ENCODE data around the gene TTC17. TPM values are rescaled to one million over a fixed set of nuclear protein-coding genes. Genes with fewer than 3 reads are reported as not detected.

Gene TTC17
- polyA plus RNA-seq, 3 donors = 34.7 to 82.5 (median 40.8) TPM

DNA sequence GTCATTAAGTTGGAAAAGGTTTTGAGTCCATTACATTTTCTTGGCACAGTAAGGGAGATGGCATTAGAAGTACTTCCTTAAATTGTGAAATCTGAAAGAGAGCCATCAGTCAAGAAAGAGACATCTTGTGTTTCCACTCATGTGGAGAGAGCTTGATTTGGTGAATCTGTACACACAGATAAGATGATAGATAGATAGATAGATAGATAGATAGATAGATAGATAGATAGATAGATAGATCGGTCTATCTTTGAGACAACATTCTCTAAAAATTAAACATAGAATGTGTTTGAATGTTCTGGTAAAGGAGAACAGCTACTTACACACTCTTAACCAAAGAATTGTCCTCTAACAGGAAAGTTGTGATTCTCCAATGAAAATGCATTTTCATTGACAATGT lies 76.2 kb downstream of the TTC17 start:
- Histone ChIP-seq H3K9me3 (replicated peaks in 1 of 2; ENCODE audit: control insufficient read depth in 1 of 2, insufficient read depth in 1 of 2, low read length in 2 of 2) (no peaks in the 10 kb centered on the region), H3K4me2 (replicated peaks; ENCODE audit: extremely low read depth, low read length, poor library complexity, severe bottlenecking) (no peak overlapping the region), H3K36me3 (replicated peaks in 1 of 2; ENCODE audit: control insufficient read depth in 1 of 2, insufficient read depth in 2 of 2, low read length in 2 of 2) (peaks cover 39 to 79% of the 10 kb centered on the region in 2 donors), H3K4me1 (ENCODE audit: control insufficient read depth in 1 of 2, insufficient read depth in 2 of 2, low read length in 2 of 2) (no peaks in the 10 kb centered on the region), H3K27ac (ENCODE audit: low read depth in 1 of 2, low read length in 2 of 2) (no peak overlapping the region), H2AFZ (ENCODE audit: insufficient read depth, low read depth, low read length, poor library complexity, severe bottlenecking) (no peak overlapping the region), H3K4me3 (replicated peaks in 1 of 3; ENCODE audit: low read depth in 2 of 3, low read length in 3 of 3) (no peak overlapping the region), H4K20me1 (ENCODE audit: insufficient read depth, low read length) (no peaks in the 10 kb centered on the region), H3K79me2 (ENCODE audit: insufficient read depth, low read length) (no peaks in the 10 kb centered on the region), H3K27me3 (ENCODE audit: control insufficient read depth in 2 of 2, insufficient read depth in 2 of 2, low read length in 2 of 2) (no peaks in the 10 kb centered on the region), H3K9ac (ENCODE audit: insufficient read depth, low read length, poor library complexity, severe bottlenecking) (no peak overlapping the region)
- peaks cover 0 to 2% (median 0%) of the 10 kb centered on the region in 7 donors for H3K9me3 Mint-ChIP-seq
- TF ChIP-seq, protein P1, sequence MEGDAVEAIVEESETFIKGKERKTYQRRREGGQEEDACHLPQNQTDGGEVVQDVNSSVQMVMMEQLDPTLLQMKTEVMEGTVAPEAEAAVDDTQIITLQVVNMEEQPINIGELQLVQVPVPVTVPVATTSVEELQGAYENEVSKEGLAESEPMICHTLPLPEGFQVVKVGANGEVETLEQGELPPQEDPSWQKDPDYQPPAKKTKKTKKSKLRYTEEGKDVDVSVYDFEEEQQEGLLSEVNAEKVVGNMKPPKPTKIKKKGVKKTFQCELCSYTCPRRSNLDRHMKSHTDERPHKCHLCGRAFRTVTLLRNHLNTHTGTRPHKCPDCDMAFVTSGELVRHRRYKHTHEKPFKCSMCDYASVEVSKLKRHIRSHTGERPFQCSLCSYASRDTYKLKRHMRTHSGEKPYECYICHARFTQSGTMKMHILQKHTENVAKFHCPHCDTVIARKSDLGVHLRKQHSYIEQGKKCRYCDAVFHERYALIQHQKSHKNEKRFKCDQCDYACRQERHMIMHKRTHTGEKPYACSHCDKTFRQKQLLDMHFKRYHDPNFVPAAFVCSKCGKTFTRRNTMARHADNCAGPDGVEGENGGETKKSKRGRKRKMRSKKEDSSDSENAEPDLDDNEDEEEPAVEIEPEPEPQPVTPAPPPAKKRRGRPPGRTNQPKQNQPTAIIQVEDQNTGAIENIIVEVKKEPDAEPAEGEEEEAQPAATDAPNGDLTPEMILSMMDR (IDR thresholded peaks at IDR 0.05) = no peak
- no peak overlapping the region for H3K4me3 Mint-ChIP-seq
- no peaks in the 10 kb centered on the region for H3K4me1 Mint-ChIP-seq
- DNase-seq = no peak
- no peak overlapping the region for H3K27ac Mint-ChIP-seq
- intact Hi-C loops (cut with micrococcal nuclease) = no loop called here
- H3K36me3 Mint-ChIP-seq = peaks cover 57 to 63% of the 10 kb centered on the region in 2 donors
- H3K27me3 Mint-ChIP-seq (ENCODE audit: low read depth in 3 of 3) = peaks cover 0 to 1% (median 0%) of the 10 kb centered on the region in 3 donors
- WGBS (ENCODE audit: insufficient coverage) = no CpG with 5 or more reads among the region's 1 CpG

DNA sequence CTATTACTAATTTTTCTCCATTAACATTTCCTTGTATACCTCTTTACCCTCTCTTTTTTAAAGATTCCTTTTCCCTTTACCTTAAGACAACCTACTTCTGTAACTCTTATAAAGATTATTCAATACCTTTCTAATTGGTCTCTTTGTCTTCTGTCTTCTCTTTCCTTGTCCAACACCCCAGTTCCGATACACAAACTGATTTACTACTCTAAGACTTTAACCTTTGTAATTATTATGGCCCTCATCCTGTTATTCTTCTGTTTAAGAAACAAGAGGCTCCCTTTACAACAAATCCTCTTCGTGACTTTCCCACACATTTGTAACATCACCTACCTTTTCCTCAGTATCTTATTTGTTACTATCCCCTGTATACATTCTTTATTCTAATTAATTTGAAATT lies 81.8 kb downstream of the TTC17 start:
- Histone ChIP-seq H3K4me3 (replicated peaks in 1 of 3; ENCODE audit: low read depth in 2 of 3, low read length in 3 of 3) (no peak overlapping the region), H3K9me3 (replicated peaks in 1 of 2; ENCODE audit: control insufficient read depth in 1 of 2, insufficient read depth in 1 of 2, low read length in 2 of 2) (no peaks in the 10 kb centered on the region), H3K36me3 (replicated peaks in 1 of 2; ENCODE audit: control insufficient read depth in 1 of 2, insufficient read depth in 2 of 2, low read length in 2 of 2) (peaks cover 81 to 97% of the 10 kb centered on the region in 2 donors), H3K9ac (ENCODE audit: insufficient read depth, low read length, poor library complexity, severe bottlenecking) (no peak overlapping the region), H2AFZ (ENCODE audit: insufficient read depth, low read depth, low read length, poor library complexity, severe bottlenecking) (no peak overlapping the region), H3K27ac (ENCODE audit: low read depth in 1 of 2, low read length in 2 of 2) (no peak overlapping the region), H3K4me1 (ENCODE audit: control insufficient read depth in 1 of 2, insufficient read depth in 2 of 2, low read length in 2 of 2) (no peaks in the 10 kb centered on the region), H3K4me2 (replicated peaks; ENCODE audit: extremely low read depth, low read length, poor library complexity, severe bottlenecking) (no peak overlapping the region), H3K27me3 (ENCODE audit: control insufficient read depth in 2 of 2, insufficient read depth in 2 of 2, low read length in 2 of 2) (no peaks in the 10 kb centered on the region), H4K20me1 (ENCODE audit: insufficient read depth, low read length) (no peaks in the 10 kb centered on the region), H3K79me2 (ENCODE audit: insufficient read depth, low read length) (no peaks in the 10 kb centered on the region)
- DNase-seq = no peak
- intact Hi-C loops (cut with micrococcal nuclease) = no loop called here
- WGBS (ENCODE audit: insufficient coverage) = 100% methylated on average over 1 of the region's 2 CpGs
- Mint-ChIP-seq H3K9me3 (no peaks in the 10 kb centered on the region), H3K27me3 (ENCODE audit: low read depth in 3 of 3) (no peaks in the 10 kb centered on the region), H3K27ac (no peak overlapping the region), H3K4me1 (no peaks in the 10 kb centered on the region), H3K4me3 (no peak overlapping the region), H3K36me3 (peaks cover 71 to 83% of the 10 kb centered on the region in 2 donors)
- TF ChIP-seq, protein P1 (IDR thresholded peaks at IDR 0.05) = no peak

Measured in CD14-positive monocyte (primary cell).